Posterior cingulate gyrus (tissue), 11 donors: ENCODE data around the gene ALPK3.

Experiments
- DNase-seq, 10 donors: peaks; one replicate each; pipeline versions ENCODE4 v3.0.0 to v3.0.0-alpha.2; 2020 to 2021; ENCODE audit warnings: mixed read lengths in 3 of 10
- intact Hi-C: fragments of 100-400 bp; cut with DNase I; formaldehyde crosslinking; loops from one replicate; pipeline ENCODE4 v1.15.1; 2023

The ALPK3 gene

DNA sequence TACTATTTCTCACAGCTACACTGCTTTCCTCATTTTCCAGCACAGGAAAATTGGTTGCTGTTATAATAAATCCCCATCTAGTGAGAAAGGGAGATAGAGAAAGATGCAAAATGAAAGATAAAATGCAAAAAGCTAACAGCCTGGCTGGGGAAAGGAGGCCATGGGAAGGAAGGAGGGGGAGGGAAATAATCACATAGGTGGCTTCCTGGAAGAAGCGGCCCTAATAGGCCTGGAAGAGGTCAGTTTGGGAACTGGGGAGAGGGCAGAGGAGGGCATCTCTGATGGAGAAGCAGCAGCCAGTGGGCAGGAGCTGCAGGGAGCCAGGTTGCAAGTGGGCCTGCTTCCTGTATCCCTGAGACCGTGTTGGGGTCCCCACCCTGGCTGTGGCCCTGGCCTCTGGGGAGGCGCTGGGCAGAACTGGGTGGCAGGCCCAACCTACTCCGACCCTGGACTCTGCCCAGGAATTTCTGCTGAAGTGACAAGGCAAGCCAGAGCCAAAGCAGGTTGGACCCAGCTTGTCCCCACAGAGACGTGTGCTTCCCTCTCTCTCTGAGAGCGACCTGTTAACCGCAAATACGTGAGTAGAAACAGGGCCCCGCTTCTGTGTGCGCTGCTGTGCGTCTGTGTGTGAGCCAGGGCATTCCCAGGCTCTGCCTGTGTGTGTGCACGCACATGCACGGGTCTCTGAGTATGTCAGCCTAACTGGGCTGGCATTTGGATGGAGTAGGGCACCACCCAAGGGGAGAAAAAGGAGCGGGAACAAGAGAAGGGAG lies 69.2 kb downstream of the ALPK3 start:
- intact Hi-C loops = no loop called here
- DNase-seq = peak in 1 of 10 donors; percentile 59

DNA sequence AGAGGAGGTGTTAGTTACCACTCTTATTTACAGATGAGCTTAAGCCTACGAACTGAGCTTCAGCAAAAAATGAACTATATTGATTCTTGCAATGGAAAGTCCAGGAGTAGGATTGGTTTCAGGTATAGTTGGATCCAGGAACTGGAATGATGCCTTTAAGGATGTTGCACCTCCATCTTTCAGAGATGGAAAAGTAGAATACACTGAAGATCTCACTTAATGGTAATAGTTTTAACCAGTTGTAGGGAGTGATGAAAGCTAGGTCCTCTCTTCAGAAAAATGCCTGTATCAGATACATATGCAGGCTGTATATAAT lies 69.8 kb downstream of the ALPK3 start:
- intact Hi-C loops = no loop called here
- no peak for DNase-seq

DNA sequence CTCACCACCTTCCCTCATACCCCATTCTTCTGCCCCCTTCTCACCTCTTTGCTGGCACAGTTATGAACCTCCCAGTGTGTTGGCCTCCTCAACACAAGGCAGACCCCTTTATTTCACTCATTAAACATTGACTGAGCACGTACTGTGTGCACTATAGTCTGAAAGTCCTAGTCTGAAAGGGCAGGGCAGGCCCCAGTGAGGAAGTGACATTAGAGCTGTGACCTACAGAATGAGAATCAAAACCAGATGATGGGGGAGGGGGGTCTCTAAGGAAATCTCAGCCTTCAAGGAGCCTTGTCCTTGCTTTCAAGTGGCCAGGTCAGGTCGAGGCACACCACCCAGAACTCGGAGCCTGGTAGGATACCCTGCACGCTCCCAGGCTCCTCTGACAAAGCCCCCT lies 70.8 kb downstream of the ALPK3 start:
- DNase-seq = peak in 1 of 10 donors; percentile 13
- intact Hi-C loops = no loop called here

DNA sequence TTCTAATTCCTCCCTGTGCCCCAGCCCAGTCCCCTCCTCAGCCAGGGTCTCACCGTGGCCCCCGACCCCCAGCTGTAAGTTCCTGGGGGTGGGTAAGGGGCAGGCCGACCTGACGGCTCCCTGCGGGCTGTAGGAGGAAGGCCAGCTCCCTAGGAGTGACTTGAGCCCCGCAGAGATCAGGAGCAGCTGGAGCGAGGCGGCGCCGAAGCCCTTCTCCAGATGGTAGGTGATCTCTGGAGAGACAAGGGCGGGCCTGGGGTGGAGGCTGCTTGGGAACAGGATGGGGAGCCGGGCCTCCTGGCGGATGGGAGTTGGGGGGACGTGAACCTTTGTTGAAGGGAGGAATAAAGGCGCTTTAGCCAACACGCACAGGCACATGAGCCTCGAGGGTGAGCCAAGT lies 71.5 kb downstream of the ALPK3 start:
- intact Hi-C loops = no loop called here
- peak in 2 of 10 donors; percentile 56 to 78 for DNase-seq

DNA sequence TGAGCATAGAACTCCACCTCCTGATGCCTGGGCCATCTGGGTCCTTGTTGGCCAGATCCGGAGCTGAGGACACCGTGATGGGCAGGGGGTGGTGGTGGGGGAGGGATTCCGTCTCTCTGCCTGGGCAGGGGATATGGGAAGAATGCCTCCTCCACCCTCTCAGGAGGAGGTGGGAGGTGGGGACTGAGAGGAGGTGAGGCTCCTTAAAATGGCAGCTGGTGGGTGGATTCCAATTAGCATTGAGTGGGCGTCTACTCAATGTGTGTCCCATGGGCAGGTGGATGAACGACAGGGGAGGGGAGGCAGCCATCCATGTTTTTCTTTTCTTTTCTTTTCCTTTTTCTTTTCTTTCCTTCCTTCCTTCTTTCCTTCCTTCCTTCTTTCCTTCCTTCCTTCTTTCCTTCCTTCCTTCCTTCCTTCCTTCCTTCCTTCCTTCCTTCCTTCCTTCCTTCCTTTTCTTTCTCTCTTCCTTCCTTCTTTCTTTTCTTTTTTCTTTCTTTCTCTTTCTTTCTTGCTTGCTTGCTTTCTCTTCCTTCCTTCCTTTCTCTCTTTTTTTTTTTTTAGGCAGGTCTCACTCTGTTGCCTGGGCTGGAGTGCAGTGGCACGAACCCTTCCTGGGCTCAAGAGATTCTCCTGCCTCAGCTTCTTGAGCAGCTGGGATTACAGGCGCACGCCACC lies 72.3 kb downstream of the ALPK3 start:
- DNase-seq = peak in 2 of 10 donors; percentile 43 to 44

DNA sequence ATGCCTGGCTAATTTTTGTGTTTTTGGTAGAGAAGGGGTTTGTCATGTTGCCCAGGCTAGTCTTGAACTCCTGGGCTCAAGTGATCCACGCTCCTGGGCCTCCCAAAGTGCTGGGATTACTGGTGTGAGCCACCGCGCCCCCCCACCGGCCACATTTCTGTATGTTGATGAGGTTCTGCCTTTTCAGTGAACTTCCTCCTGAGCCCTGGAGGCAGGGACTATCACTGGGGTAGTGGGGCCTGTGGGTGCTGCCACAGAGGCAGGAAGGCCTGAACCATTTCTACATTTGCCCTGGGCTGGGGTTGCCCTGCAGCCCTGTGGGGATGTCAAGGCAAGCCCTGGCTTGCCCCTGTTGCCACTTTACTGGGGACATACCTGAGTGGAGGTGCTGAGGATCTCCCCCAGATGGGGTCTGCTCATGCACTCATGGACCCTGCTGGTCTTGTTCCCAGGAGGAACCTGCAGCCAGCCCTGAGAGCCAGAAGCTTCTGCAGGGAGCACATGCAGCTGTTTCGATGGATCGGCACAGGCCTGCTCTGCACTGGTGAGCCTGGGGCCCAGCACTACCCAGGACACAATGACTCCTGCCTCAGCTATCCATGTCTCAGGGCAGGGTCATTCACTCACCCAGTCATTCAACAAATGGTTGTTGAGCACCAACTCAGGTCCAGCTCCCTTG lies 73.0 kb downstream of the ALPK3 start:
- intact Hi-C loops = no loop called here
- peak in 2 of 10 donors; percentile 70 to 72 for DNase-seq

More for the DNA sequence above, 72.3 kb downstream of the ALPK3 start:
- intact Hi-C loops = no loop called here

DNA sequence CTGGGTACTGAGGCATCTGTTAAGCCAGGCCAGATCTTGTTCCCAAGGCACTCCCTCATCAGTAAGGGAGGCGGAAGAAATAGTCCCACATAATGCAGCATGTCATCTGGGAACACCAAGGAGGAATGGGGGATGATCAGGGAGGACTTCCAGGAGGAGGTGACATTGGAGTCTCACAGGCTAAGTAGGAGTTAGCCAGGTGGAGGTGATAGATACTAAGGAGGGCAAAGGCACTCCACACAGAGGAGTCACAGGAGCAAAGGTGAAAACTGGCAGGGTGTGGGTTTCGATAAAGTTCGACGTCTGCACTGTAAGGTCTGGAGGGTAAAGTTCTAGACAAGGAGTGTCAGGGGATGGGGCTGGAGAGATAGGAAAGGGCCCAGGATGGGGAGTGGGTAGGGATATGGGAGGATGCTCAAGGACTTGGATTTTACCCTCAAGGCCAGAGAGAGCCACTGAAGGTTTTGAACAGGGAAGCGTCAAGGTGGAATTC lies 73.6 kb downstream of the ALPK3 start:
- peak in 1 of 10 donors; percentile 43 for DNase-seq
- intact Hi-C loops = no loop called here

DNA sequence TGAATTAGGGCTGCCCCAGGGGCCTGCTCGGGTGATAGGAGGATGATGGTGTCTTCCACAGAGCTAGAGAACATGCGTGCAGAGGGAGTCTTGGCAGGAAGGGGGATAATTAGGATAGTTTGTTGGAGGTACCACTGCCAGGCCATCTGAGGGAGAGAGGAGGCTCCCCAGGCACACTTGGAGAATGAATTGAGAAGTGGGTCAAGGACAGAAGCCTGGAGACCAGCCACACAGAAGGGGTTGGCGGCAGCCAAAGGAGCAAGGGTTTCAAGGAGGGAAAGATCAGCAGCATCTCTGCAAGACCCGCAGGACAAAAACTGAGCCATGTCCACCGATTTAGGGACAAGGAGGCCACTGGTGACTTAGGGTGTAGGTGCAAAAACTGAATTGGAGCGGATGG lies 74.2 kb downstream of the ALPK3 start:
- intact Hi-C loops = no loop called here
- DNase-seq = peak in 1 of 10 donors; percentile 49

DNA sequence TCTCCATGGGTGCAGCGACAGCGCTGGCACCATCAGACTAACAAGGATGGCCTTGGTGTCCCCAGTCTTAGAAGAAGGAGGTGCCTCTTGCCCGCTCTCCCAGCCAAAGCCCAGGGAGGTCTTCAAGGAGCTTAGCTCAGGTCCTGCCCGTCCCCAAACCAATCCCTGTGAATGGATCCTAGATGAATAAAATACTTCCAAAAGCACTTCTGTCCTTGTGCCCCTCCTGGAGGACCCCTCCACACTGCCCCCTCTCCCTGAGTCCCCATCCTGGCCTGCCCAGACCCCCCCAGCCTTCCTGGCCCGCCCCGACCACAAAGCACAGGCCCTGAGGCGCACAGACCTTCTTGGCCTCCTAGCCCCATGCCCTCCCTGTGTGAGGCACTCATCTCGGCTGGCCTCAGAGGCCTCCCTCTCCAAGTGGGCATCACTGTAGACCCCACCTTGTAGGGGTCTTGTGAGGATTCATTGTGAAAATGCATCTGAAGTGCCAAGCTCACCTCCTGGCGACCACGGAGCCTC lies 75.7 kb downstream of the ALPK3 start:
- DNase-seq = peak in 2 of 10 donors; percentile 52 to 68
- intact Hi-C loops = no loop called here

DNA sequence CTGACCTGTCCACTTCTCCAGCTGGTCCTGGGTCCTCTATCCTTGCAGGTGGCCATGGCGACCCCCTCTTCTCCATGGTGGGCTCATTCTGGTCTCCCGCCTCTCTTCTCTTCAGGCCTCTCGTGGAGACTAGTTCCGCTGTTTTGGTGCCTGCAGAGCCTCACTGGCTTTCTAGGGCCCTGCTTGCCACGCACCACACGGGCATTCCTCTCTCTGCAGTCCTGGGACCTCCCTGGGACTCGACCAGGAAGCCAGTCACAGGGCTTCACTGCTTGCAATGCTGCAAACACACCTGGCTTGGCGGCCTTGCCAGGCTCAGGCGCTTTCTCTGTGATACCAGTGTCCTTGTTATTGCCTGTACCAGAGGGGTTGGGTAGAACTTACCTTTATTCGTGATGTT lies 76.5 kb downstream of the ALPK3 start:
- DNase-seq = peak in 2 of 10 donors; percentile 30 to 72
- intact Hi-C loops = no loop called here

DNA sequence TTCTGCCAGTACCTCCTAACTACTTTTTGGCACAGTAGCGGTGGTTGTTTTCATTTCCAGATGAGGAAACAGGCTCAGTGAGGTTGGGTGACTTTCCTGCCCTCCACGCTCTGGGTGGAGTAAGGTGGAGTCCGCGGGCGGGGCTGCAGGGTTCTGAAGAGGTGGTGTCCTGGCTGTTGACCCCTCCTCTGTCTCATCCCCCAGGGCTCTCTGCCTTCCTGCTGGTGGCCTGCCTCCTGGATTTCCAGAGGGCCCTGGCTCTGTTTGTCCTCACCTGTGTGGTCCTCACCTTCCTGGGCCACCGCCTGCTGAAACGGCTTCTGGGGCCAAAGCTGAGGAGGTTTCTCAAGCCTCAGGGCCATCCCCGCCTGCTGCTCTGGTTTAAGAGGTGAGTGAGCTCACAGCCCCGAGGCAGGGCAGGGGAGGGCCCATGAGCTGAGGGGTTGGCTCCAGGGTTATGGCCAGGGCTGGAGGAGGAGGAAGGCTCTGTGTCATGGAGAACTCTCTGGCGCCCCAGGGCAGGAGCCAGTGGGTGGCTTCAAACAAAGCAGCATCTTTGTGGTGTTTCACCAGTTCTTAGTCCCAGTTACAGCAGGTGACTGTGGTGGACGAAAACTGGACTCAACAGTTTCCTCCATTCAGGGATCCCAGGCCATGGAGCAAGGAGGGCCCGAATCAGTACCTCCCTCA lies 77.7 kb downstream of the ALPK3 start:
- intact Hi-C loops = no loop called here
- DNase-seq = peak in 2 of 10 donors; percentile 45 to 69

DNA sequence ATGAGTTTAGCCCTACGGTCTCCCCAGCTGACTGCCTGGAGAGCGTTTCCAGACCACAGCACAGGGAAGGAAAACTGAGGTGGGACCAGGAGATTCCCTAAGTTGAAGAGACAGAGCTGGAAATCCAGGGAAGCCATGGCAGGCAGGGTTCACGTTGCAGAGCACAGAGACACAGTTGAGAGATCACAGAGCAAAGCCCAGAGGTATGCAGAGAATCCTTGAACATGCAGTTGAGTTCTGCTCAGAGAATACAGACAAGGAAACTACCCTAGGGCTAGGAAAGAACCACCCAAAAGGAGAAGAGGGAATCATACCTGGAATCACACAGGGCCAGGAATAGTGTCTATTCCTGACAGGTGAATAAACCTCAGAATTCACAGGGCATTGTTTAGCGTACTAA lies 81.6 kb downstream of the ALPK3 start:
- DNase-seq = no peak

DNA sequence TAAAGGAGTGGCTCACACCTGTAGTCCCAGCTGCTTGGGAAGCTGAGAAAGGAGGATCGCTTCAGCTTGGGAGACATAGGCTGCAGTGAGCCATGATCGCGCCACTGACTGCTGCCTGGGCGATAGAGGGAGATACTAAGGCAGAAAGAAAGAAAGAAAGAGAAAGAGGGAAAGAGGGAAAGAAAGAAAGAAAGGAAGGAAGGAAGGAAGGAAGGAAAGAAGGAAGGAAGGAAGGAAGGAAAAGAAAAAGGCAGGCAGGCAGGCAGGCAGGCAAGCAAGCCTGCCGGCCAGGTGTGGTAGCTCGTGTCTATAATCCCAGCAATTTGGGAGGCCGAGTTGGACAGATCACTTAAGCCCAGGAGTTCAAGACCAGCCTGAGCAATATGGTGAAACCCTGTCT lies 82.6 kb downstream of the ALPK3 start:
- peak in 1 of 10 donors; percentile 16 for DNase-seq
- intact Hi-C loops = no loop called here

More for the DNA sequence above, 81.6 kb downstream of the ALPK3 start:
- intact Hi-C loops = no loop called here

DNA sequence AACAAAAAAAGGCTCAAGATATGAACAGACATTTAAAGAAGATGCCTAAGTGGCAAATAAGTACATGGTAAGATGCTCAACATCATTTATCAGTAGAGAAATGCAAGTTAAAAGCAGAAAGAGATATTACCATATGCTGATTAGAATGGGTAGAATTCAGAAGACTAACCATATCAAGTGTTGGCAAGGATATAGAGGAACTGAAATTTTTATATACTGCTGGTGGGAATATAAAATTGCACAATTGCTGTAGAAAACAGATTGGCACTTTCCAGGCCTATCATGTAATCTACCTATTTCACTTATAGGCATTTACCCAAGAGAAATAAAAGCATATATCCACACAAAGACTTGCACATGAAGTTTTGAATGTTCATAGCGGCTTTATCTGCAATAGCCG lies 84.4 kb downstream of the ALPK3 start:
- intact Hi-C loops = no loop called here
- DNase-seq = no peak

DNA sequence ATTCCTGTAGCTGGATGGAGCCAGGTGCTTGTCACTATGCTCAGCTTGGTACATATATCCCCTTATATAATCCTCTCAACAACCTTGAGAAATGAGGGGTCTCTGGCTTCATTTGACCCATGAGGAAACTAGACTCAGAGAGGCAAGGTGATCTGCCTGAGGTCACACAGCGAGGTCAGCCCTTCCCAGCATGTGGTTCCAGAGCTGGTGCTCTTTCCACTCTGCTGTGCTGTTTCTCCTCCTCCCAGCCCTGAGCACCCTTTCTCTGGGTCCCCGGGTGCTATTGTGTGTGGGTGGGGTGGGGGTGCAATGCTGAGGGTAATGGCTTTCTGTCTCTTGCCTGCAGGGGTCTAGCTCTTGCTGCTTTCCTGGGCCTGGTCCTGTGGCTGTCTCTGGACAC lies 86.6 kb downstream of the ALPK3 start:
- intact Hi-C loops = no loop called here
- no peak for DNase-seq

DNA sequence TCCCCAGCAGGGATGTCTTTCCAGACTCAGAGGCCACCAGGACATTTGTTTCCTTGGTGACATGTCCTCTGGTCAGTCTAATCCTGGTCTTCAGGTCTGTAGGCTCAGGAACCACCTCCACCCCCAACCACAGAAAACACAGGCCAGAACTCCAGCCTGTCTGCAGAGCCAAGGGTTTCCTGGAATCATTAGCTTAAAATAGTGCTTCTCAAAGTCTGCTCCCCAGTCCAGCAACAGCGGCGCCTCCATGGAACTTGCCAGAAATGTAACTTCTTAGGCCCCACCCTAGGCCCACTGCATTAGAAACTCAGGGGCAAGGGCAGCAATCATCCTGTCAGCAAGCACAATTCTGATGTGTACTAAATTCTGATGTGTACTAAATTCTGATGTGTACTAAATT lies 87.3 kb downstream of the ALPK3 start:
- intact Hi-C loops = no loop called here
- no peak for DNase-seq

DNA sequence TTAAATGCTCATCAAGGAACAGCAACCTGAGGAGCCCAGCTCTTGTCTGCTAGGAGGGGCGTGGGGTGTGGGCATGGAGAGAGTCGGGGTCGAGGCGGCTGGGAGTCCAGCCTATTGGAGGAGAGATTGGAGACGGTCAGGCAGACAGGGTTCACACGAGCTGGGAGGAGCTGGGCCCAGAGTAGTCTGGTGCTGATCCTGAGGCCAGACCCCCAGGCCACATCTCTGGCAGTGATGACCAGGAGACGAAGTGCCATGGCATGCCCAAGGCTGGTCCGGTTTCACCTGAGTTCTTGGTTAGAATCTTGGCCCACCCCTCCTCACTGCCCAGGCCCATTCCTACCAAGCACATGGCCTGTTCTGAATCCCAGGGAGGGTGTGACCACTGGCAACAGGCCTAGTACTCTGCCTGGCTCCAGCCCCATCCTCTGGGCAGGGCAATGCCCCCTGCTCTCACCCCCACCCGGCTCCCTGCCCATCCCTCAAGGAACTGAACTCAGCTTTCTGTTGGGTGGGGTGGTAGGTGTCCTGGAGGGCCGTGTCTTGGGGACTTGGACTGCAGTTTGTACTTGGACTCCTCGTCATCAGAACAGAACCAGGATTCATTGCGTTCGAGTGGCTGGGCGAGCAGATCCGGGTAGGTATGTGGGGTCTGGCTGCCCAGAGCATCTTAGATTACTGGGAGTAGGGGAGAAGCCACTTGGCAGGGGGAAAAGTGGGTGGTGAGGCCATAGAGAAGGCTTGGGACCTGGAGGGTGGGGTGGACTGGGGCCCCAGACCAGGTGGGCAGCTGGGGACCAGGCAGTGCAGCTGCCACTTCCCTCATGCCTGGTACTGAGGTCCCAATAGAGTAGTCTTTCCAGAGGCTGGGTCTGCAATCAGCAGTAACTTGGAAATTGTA lies 88.1 kb downstream of the ALPK3 start:
- intact Hi-C loops = no loop called here
- peak in 1 of 10 donors; percentile 81 for DNase-seq

DNA sequence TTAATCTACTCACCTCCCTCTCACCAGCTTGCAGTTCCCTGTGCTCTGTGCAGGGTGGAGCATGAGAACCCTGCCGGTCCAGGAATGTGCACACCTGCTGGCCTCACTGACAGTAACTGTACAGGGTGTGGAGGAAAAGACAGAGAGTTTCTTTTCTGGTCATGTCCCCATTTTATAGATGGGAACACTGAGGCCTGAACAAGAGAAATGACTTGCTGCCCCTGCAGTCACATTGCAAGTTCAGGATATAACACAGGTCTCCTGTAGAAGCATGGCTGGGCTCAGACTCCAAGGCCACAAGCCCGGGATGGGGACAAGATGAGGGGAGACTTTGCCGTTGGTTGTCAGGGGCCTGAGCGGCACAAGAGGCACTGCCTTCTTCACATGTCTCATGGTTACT lies 90.6 kb downstream of the ALPK3 start:
- DNase-seq = peak in 2 of 10 donors; percentile 31 to 44
- intact Hi-C loops = no loop called here

DNA sequence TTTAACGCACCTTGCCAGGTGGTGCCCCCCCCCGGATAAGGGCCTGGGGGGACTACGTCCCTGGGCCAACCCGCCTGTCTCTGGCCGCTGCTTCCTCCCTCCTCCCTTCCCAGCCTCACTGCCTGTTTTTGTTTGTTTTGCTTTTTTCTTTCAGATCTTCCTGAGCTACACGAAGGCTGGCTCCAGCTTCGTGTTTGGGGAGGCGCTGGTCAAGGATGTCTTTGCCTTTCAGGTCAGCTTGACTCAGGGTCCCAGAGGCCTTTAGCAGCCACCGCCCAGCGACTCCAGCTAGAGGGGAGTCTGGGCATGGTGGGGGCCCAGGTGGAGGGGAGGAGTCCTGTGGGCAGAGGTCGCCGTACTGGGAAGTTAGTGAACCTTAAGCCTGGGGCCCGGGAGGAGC lies 91.4 kb downstream of the ALPK3 start:
- intact Hi-C loops = no loop called here
- DNase-seq = peak in 3 of 10 donors; percentile 45 to 59 (median 52)
